GM12878 (cell line): ENCODE data around the gene LDLRAD4. TPM values are rescaled to one million over a fixed set of nuclear protein-coding genes. Genes with fewer than 3 reads are reported as not detected.
"Not testable (repeated sequence)": the region's sequence is repeated elsewhere in the genome, so short reads cannot be mapped to it uniquely, and the experiment has no call there.

Experiments used
- ATAC-seq: fragments of 200-7000 bp; cut with Tn5 transposase; 3 replicates; pipeline ENCODE4 v1.9.1; 2020; ENCODE audit warnings: mild to moderate bottlenecking, moderate library complexity
- BruUV-seq: library from RNA; stranded (reverse); fragments of 400-500 nt; replicated peaks from 2 replicates; lab custom pipeline; 2021; lab: Mats Ljungman, UMichigan
- CTCF ChIA-PET: fragments of 300-600 bp; sonication (Branson Sonifier 250); formaldehyde crosslinking; extraction: SDS; loops from one replicate; lab custom pipeline; 2021; ENCODE audit warnings: inconsistent platforms; lab: Yijun Ruan, JAX
- POLR2A ChIA-PET: fragments of 350-600 bp; formaldehyde crosslinking; extraction: SDS; loops from one replicate; lab custom pipeline; 2021; ENCODE audit warnings: inconsistent platforms; lab: Charles Lee
- RAD21 ChIA-PET: fragments of 300-600 bp; sonication (Branson Sonifier 250); formaldehyde crosslinking; loops from one replicate; lab custom pipeline; 2023; ENCODE audit warnings: antibody characterized with exemption; ENCODE audit not compliant: unreplicated experiment; lab: Charles Lee
- SMC1A ChIA-PET: fragments of 300-600 bp; sonication (Branson Sonifier 250); formaldehyde crosslinking; loops from one replicate; lab custom pipeline; 2023; ENCODE audit not compliant: unreplicated experiment, uncharacterized antibody; lab: Charles Lee
- DNase-seq: peaks from one replicate; pipeline ENCODE4 v3.0.0-alpha.2; 2011; ENCODE audit warnings: low read depth, low spot score
- FAIRE-seq: peaks from 3 replicates; lab custom pipeline; 2011; peaks lifted over from hg19 to GRCh38; lab: Jason Lieb, UNC
- H2AFZ ChIP-seq: 2 replicates; pipeline ENCODE4 v1.6.0; 2011; ENCODE audit warnings: low read depth, low read length, control low read depth; ENCODE audit not compliant: control insufficient read depth
- H3K27ac ChIP-seq: 2 replicates; pipeline ENCODE4 v1.5.1; 2011; ENCODE audit warnings: control low read depth; ENCODE audit not compliant: control insufficient read depth, insufficient read depth
- H3K27me3 ChIP-seq, 2 experiments: replicated peaks in 1 of 2; 2 replicates each; pipeline versions ENCODE4 v1.6.0 to v1.6.1; 2011; ENCODE audit warnings: low read length in 1 of 2; ENCODE audit not compliant: control insufficient read depth in 2 of 2, insufficient read depth in 2 of 2
- H3K36me3 ChIP-seq, 2 experiments: 2 replicates each; pipeline ENCODE4 v1.5.1; 2011; ENCODE audit warnings: low read length in 1 of 2; ENCODE audit not compliant: control insufficient read depth in 2 of 2, insufficient read depth in 2 of 2
- H3K4me1 ChIP-seq: 2 replicates; pipeline ENCODE4 v1.6.1; 2011; ENCODE audit warnings: mild to moderate bottlenecking, low read length, moderate library complexity, mixed read lengths; ENCODE audit not compliant: control insufficient read depth, insufficient read depth
- H3K4me2 ChIP-seq: 2 replicates; pipeline ENCODE4 v1.6.0; 2011; ENCODE audit warnings: control low read depth; ENCODE audit not compliant: control insufficient read depth, insufficient read depth
- H3K4me3 ChIP-seq: fragments of 200-600 bp; sonication (generic); 2 replicates; pipeline ENCODE4 v1.5.1; 2016
- H3K79me2 ChIP-seq: 2 replicates; pipeline ENCODE4 v1.6.0; 2011; ENCODE audit warnings: low read length; ENCODE audit not compliant: control insufficient read depth, insufficient read depth
- H3K9ac ChIP-seq: 2 replicates; pipeline ENCODE4 v1.8.0; 2011; ENCODE audit warnings: low read length, control low read depth, mixed read lengths; ENCODE audit not compliant: control insufficient read depth, insufficient read depth
- H3K9me3 ChIP-seq: replicated peaks from 3 replicates; pipeline ENCODE4 v1.5.1; 2011; ENCODE audit warnings: mild to moderate bottlenecking, low read length; ENCODE audit not compliant: control insufficient read depth, insufficient read depth
- H4K20me1 ChIP-seq: 2 replicates; pipeline ENCODE4 v1.6.0; 2011; ENCODE audit not compliant: control insufficient read depth, insufficient read depth
- E4F1 ChIP-seq: fragments of 450-650 bp; IDR thresholded peaks from 2 replicates; pipeline ENCODE4 v1.6.1; 2018; ENCODE audit warnings: borderline replicate concordance, mild to moderate bottlenecking; ENCODE audit not compliant: partially characterized antibody
- FOS ChIP-seq: IDR thresholded peaks from 3 replicates; pipeline ENCODE4 v1.6.1; 2011; ENCODE audit warnings: borderline replicate concordance; ENCODE audit not compliant: insufficient read length; ENCODE audit errors: extremely low read depth
- GABPA ChIP-seq: IDR thresholded peaks from 2 replicates; pipeline ENCODE4 v1.6.1; 2014; ENCODE audit warnings: antibody characterized with exemption, low read depth, mild to moderate bottlenecking, inconsistent platforms
- IKZF1 ChIP-seq: fragments of 450-650 bp; conservative IDR thresholded peaks from 2 replicates; pipeline ENCODE4 v1.6.1; 2017; ENCODE audit warnings: antibody characterized with exemption, mild to moderate bottlenecking
- RB1 ChIP-seq: fragments of 450-650 bp; formaldehyde crosslinking; IDR thresholded peaks from 2 replicates; pipeline ENCODE4 v1.6.1; 2017; ENCODE audit warnings: mild to moderate bottlenecking, borderline replicate concordance
- SMC3 ChIP-seq: IDR thresholded peaks from 2 replicates; pipeline ENCODE4 v1.6.1; 2011; ENCODE audit warnings: low read length, improper control_type of control experiment, borderline replicate concordance
- YY1 ChIP-seq: IDR thresholded peaks from 2 replicates; pipeline ENCODE4 v1.6.1; 2011; ENCODE audit warnings: low read depth, mild to moderate bottlenecking, low read length
- WGBS: methylation state at CpG from one replicate; pipeline ENCODE4 v1.1.6; 2016; ENCODE audit warnings: low lambda C conversion rate; ENCODE audit not compliant: insufficient replicate concordance, insufficient coverage; ENCODE audit errors: missing lambda C conversion rate; 5-methylcytosine and 5-hydroxymethylcytosine counted together
- in situ Hi-C: fragments of 300-500 bp; cut with MboI; formaldehyde crosslinking; loops from 9 replicates; pipeline ENCODE4 v1.14.3; 2018; ENCODE audit warnings: mixed read lengths
- intact Hi-C: fragments of 100-400 bp; cut with micrococcal nuclease; formaldehyde crosslinking; loops from one replicate; pipeline ENCODE4 v1.14.2; 2022; ENCODE audit not compliant: unreplicated experiment
- polyA plus RNA-seq, 11 experiments: library from polyadenylated mRNA; depleted of rRNA in 4 of 11; unstranded in 6 of 11; stranded (reverse) in 5 of 11; fragments of >200 nt; fragmentation: Nextera tagmentation in 4 of 11; fragmentation: Illumina TruSeq in 1 of 11; extraction: Ambion mirVana in 4 of 11; extraction: Trizol in 1 of 11; gene quantifications; 1 replicate in 1 of 11; 2 replicates in 10 of 11; pipeline versions ENCODE4 v1.2.1 to v1.2.3, GENCODE V29; 2011 to 2016; ENCODE audit warnings: inconsistent platforms in 2 of 11, missing spikeins in 2 of 11, low read depth in 1 of 11
- total RNA-seq, 4 experiments: library from RNA; depleted of rRNA in 3 of 4; stranded (reverse); fragments of >200 nt in 3 of 4; fragmentation: Illumina TruSeq in 1 of 4; extraction: Trizol in 1 of 4; gene quantifications; 2 replicates each; pipeline versions ENCODE4 v1.2.1 to v1.2.3, GENCODE V29; 2013 to 2021
- TF ChIP-seq, protein P1 (sequence below): fragments of 450-650 bp; IDR thresholded peaks from 2 replicates; pipeline ENCODE4 v1.6.1; 2017; ENCODE audit warnings: borderline replicate concordance
- TF ChIP-seq, protein P2 (sequence below): IDR thresholded peaks from 2 replicates; pipeline ENCODE4 v1.6.1; 2012; ENCODE audit warnings: low read length, inconsistent platforms

The LDLRAD4 gene
- total and polyA plus RNA-seq, 10 of the 15 experiments (the other 5 are each of a cell fraction or from before 2014, with no cell fraction given): 2.7 to 16.8 (median 11.2) TPM

DNA sequence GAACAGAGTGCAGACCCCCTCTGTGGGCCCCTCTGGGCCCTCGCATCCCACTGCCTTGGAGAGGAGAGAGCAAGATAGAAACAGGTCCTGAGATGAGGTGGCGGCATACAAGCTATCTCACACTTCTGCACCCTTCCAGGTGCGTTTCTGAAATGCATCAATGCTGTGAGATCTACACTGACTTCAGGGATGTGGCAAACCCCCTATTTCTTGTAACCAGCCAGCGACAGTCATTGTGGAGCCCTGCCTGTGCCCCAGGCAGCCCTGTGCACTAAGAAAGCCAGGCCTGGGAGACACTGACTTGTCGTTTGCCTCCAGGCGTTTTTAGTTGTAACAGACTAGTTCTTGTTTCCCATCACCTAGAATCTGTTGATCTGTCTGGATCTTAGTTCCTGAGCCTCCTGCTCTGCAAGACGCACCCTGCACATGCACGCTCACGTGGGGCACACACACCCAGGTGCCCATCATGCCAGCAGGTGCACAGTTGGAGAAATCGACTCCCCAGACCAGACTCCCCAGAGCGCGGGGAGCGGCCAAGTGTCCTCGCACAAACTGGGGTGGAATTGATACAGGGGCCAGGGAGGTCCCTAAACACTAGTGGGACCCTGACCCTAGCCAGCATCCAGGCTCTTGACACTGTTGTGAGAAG, 269.8 kb downstream of the LDLRAD4 start:
- intact Hi-C loops: no loop called here
- in situ Hi-C loops: no loop called here
- Histone ChIP-seq H3K27me3 (peaks cover 0 to 2% of the 10 kb centered on the region in 2 experiments; a peak in 2 of 4 replicates), H3K79me2 (no peaks in the 10 kb centered on the region), H3K4me3 (no peak overlapping the region), H4K20me1 (no peaks in the 10 kb centered on the region), H3K9ac (no peak overlapping the region), H3K4me1 (no peaks in the 10 kb centered on the region), H3K27ac (no peak overlapping the region), H3K4me2 (no peak overlapping the region), H3K9me3 (no peaks in the 10 kb centered on the region), H2AFZ (no peak overlapping the region), H3K36me3 (no peaks in the 10 kb centered on the region; a peak in 1 of 4 replicates)
- no peak for DNase-seq
- 78% methylated on average over 14 of the region's 14 CpGs for WGBS
- ChIA-PET POLR2A (no interaction called here), RAD21 (no interaction called here), CTCF (no interaction called here), SMC1A (no interaction called here)
- ATAC-seq: no peak
- TF ChIP-seq, protein P1, sequence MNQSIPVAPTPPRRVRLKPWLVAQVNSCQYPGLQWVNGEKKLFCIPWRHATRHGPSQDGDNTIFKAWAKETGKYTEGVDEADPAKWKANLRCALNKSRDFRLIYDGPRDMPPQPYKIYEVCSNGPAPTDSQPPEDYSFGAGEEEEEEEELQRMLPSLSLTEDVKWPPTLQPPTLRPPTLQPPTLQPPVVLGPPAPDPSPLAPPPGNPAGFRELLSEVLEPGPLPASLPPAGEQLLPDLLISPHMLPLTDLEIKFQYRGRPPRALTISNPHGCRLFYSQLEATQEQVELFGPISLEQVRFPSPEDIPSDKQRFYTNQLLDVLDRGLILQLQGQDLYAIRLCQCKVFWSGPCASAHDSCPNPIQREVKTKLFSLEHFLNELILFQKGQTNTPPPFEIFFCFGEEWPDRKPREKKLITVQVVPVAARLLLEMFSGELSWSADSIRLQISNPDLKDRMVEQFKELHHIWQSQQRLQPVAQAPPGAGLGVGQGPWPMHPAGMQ: no peak
- TF ChIP-seq IKZF1 (no peak), GABPA (no peak), RB1 (no peak), E4F1 (no peak), FOS (no peak), YY1 (no peak), SMC3 (no peak)
- TF ChIP-seq, protein P2, sequence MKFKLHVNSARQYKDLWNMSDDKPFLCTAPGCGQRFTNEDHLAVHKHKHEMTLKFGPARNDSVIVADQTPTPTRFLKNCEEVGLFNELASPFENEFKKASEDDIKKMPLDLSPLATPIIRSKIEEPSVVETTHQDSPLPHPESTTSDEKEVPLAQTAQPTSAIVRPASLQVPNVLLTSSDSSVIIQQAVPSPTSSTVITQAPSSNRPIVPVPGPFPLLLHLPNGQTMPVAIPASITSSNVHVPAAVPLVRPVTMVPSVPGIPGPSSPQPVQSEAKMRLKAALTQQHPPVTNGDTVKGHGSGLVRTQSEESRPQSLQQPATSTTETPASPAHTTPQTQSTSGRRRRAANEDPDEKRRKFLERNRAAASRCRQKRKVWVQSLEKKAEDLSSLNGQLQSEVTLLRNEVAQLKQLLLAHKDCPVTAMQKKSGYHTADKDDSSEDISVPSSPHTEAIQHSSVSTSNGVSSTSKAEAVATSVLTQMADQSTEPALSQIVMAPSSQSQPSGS: no peak
- BruUV-seq: no TSS peak
- FAIRE-seq: no peak

GRCh38 chr18:13489303-13489702, 270.7 kb downstream of the LDLRAD4 start:
- FAIRE-seq, BruUV-seq, RAD21 ChIA-PET: not testable (repeated sequence)

More at GRCh38 chr18:13489303-13489702, 270.7 kb downstream of the LDLRAD4 start:
- H3K9ac ChIP-seq, H3K4me2 ChIP-seq, SMC1A ChIA-PET, in situ Hi-C loops, H3K27me3 ChIP-seq, H3K36me3 ChIP-seq, H3K79me2 ChIP-seq, H3K4me1 ChIP-seq, H3K4me3 ChIP-seq, H3K27ac ChIP-seq, CTCF ChIA-PET, DNase-seq, H3K9me3 ChIP-seq, POLR2A ChIA-PET, intact Hi-C loops, H2AFZ ChIP-seq, H4K20me1 ChIP-seq, ATAC-seq: not testable (repeated sequence)
- 69% methylated on average over 6 of the region's 6 CpGs for WGBS
